ENCODE results near the gene COL21A1. TPM values are rescaled to one million over a fixed set of nuclear protein-coding genes. Genes with fewer than 3 reads are reported as not detected.

COL21A1 gene
- total RNA-seq, 4 donors from 2014 or later = 0.47 to 0.67 TPM; not detected in 2

GRCh38 chr6:56047931-56048540 is 199.3 kb downstream of the COL21A1 start:
- Histone ChIP-seq H3K27ac (no peak overlapping the region), H3K4me1 (no peaks in the 10 kb centered on the region), H3K9me3 (no peaks in the 10 kb centered on the region), H3K4me3 (no peak overlapping the region), H3K27me3 (no peaks in the 10 kb centered on the region), H3K36me3 (no peaks in the 10 kb centered on the region)
- TF ChIP-seq CTCF (IDR thresholded peaks at IDR 0.05) (no peak), POLR2A (IDR thresholded peaks at IDR 0.05) (no peak)
- no peak for DNase-seq

- Histone ChIP-seq H3K4me3 (no peak overlapping the region), H3K27me3 (no peaks in the 10 kb centered on the region), H3K9me3 (no peaks in the 10 kb centered on the region), H3K36me3 (no peaks in the 10 kb centered on the region), H3K27ac (no peak overlapping the region), H3K4me1 (no peaks in the 10 kb centered on the region)
- TF ChIP-seq POLR2A (IDR thresholded peaks at IDR 0.05) = no peak
- TF ChIP-seq CTCF (IDR thresholded peaks at IDR 0.05) = no peak
- no peak for DNase-seq
Measured at GRCh38 chr6:56046576-56046975, 200.8 kb downstream of the COL21A1 start.

GRCh38 chr6:56043761-56044160 is 203.6 kb downstream of the COL21A1 start:
- Histone ChIP-seq H3K27ac (no peak overlapping the region), H3K9me3 (no peaks in the 10 kb centered on the region), H3K27me3 (no peaks in the 10 kb centered on the region), H3K36me3 (no peaks in the 10 kb centered on the region), H3K4me1 (no peaks in the 10 kb centered on the region), H3K4me3 (no peak overlapping the region)
- DNase-seq = no peak
- TF ChIP-seq POLR2A (IDR thresholded peaks at IDR 0.05) (no peak), CTCF (IDR thresholded peaks at IDR 0.05) (no peak)

GRCh38 chr6:56043076-56043475 is 204.3 kb downstream of the COL21A1 start:
- no peaks in the 10 kb centered on the region for H3K27me3 ChIP-seq
- no peaks in the 10 kb centered on the region for H3K9me3 ChIP-seq
- no peak overlapping the region for H3K27ac ChIP-seq
- no peak for DNase-seq
- TF ChIP-seq POLR2A (IDR thresholded peaks at IDR 0.05) = no peak
- no peak for TF ChIP-seq CTCF (IDR thresholded peaks at IDR 0.05)
- H3K36me3 ChIP-seq = no peaks in the 10 kb centered on the region
- H3K4me3 ChIP-seq = no peak overlapping the region
- H3K4me1 ChIP-seq = no peaks in the 10 kb centered on the region

GRCh38 chr6:56041591-56041990 is 205.8 kb downstream of the COL21A1 start:
- H3K27me3 ChIP-seq = no peaks in the 10 kb centered on the region
- no peak for TF ChIP-seq CTCF (IDR thresholded peaks at IDR 0.05)
- no peak for TF ChIP-seq POLR2A (IDR thresholded peaks at IDR 0.05)
- no peaks in the 10 kb centered on the region for H3K9me3 ChIP-seq
- H3K4me3 ChIP-seq = no peak overlapping the region
- no peak for DNase-seq
- H3K36me3 ChIP-seq = no peaks in the 10 kb centered on the region
- H3K27ac ChIP-seq = no peak overlapping the region
- no peaks in the 10 kb centered on the region for H3K4me1 ChIP-seq

GRCh38 chr6:56040889-56041301 is 206.5 kb downstream of the COL21A1 start:
- H3K4me3 ChIP-seq = no peak overlapping the region
- H3K9me3 ChIP-seq = no peaks in the 10 kb centered on the region
- H3K27me3 ChIP-seq = no peaks in the 10 kb centered on the region
- H3K36me3 ChIP-seq = no peaks in the 10 kb centered on the region
- H3K27ac ChIP-seq = no peak overlapping the region
- H3K4me1 ChIP-seq = no peaks in the 10 kb centered on the region
- DNase-seq = no peak
- TF ChIP-seq CTCF (IDR thresholded peaks at IDR 0.05) = no peak
- no peak for TF ChIP-seq POLR2A (IDR thresholded peaks at IDR 0.05)
